Memory B cell (primary cell): ENCODE results near the gene MRPL4.
"Not testable (repeated sequence)": the region's sequence is repeated elsewhere in the genome, so short reads cannot be mapped to it uniquely, and the experiment has no call there.

ENCODE experiments used
- ATAC-seq: fragments of 150-1000 bp; cut with Tn5 transposase; 2 replicates; pipeline ENCODE4 v1.10.0; 2021; ENCODE audit warnings: low read depth, mild to moderate bottlenecking, moderate library complexity
- DNase-seq, 2 donors: peaks; one replicate each; pipeline ENCODE4 v3.0.0; 2022; ENCODE audit warnings: low spot score in 2 of 2
- H3K27ac Mint-ChIP-seq: one replicate; pipeline ENCODE4 v1.8.0; 2022; ENCODE audit warnings: mild to moderate bottlenecking, moderate library complexity, mixed read lengths
- H3K27me3 Mint-ChIP-seq: one replicate; pipeline ENCODE4 v1.8.0; 2022; ENCODE audit warnings: mixed read lengths
- H3K36me3 Mint-ChIP-seq: one replicate; pipeline ENCODE4 v1.8.0; 2022; ENCODE audit warnings: mild to moderate bottlenecking, mixed read lengths
- H3K4me1 Mint-ChIP-seq: one replicate; pipeline ENCODE4 v1.8.0; 2022; ENCODE audit warnings: mixed read lengths
- H3K4me3 Mint-ChIP-seq: one replicate; pipeline ENCODE4 v1.8.0; 2022; ENCODE audit warnings: mild to moderate bottlenecking, moderate library complexity, mixed read lengths
- H3K9me3 Mint-ChIP-seq: one replicate; pipeline ENCODE4 v1.8.0; 2022; ENCODE audit warnings: mixed read lengths

MRPL4 gene

DNA sequence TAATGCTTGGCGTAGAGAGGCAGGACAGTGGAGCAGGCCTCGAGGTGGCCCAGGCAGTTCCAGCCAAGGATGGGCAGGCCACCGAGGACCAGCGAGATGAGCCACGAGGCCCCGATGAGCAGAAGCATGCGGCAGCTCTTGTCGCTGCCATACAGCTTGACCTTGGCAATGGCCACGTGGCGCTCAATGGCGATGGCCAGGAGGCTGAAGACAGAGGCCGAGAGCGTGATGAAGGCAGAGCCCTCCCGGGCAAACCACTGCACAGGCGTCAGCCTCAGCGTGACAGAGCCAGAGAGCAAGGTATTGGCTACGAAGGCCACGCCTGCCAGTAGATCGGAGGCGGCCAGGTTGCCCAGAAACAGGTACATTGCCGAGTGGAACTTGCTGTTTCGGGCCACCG, 27.7 kb upstream of the MRPL4 start:
- no peak for ATAC-seq
- Mint-ChIP-seq H3K4me1 (peaks cover 3% of the 10 kb centered on the region), H3K36me3 (peaks cover 3% of the 10 kb centered on the region), H3K27ac (no peak overlapping the region), H3K27me3 (no peaks in the 10 kb centered on the region), H3K9me3 (no peaks in the 10 kb centered on the region), H3K4me3 (no peak overlapping the region)
- DNase-seq: no peak

DNA sequence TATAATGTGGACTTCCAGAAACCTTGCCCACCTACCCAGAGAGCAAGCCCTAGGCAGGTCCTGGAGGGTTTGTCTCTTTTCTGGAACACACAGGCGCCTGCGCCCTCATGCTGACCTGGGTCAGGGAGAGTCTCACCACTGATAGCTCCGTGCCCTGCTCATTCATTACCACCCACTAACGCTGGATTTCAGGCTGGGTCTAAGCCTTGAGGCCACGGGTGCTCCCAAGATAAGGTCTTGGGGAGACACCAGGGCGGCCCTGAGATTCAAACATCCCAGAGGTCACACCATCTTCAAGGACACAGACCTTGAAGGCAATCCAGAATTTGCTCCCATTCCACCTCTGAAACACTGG, 26.0 kb upstream of the MRPL4 start:
- Mint-ChIP-seq H3K36me3 (peaks cover 3% of the 10 kb centered on the region), H3K9me3 (no peaks in the 10 kb centered on the region), H3K27ac (no peak overlapping the region), H3K4me3 (no peak overlapping the region), H3K27me3 (no peaks in the 10 kb centered on the region), H3K4me1 (peaks cover 7% of the 10 kb centered on the region)
- no peak for ATAC-seq
- DNase-seq: no peak

GRCh38 chr19:10226376-10227025, 25.5 kb upstream of the MRPL4 start:
- DNase-seq (no peak), ATAC-seq (no peak)
- no peaks in the 10 kb centered on the region for H3K9me3 Mint-ChIP-seq
- peaks cover 3% of the 10 kb centered on the region for H3K36me3 Mint-ChIP-seq
- H3K27me3 Mint-ChIP-seq: no peaks in the 10 kb centered on the region
- H3K27ac Mint-ChIP-seq: no peak overlapping the region
- H3K4me3 Mint-ChIP-seq: no peak overlapping the region
- peaks cover 7% of the 10 kb centered on the region for H3K4me1 Mint-ChIP-seq

DNA sequence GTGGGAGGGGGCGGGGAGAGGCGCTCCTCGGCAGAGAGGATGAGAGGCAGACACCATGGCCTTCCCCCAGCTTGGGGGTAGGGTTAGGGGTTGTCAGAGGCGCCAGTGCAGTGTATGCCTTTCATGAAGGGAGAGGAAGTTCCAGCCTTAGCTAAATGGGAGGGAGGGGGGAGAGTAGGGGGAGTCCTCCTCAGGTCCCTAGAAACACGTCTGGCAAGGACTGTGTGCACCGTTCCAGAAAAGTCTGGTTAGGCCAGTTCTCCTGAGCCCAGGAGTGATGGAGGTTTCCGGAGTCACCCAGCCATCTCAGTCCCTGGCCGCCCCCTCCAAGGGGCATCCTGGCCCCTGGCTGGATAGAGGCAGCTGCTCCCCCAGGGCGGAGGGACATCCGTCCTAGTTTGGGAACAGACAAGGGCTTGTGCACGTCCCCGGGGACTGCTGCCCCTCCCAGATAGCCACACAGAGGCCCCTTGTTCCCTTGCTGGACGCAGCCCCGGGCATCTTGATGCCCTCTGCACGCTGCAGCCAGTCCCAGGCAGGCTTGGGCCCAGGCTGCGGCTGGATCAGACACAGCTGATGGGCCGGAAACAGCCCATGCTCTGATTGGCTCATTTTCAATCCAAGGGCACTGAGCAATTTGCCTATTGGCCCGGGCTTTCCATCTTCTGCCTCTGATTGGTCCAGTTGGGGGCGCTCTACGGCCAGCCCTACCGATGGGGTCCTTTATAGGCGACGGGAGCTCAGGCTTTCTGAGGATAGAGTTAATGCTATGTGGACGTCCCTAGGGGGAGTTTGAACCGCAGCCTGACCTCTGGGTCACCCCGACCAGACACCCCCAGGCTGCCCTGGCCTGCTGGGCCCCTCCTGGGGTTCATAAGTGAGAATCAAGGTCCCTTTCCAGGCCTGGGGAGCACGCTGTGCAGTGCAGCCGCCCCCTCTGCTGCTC, 24.7 kb upstream of the MRPL4 start:
- no peak for DNase-seq
- no peak for ATAC-seq
- Mint-ChIP-seq H3K9me3 (no peaks in the 10 kb centered on the region), H3K36me3 (peaks cover 3% of the 10 kb centered on the region), H3K4me1 (peaks cover 10% of the 10 kb centered on the region), H3K4me3 (no peak overlapping the region), H3K27me3 (peaks cover 3% of the 10 kb centered on the region), H3K27ac (no peak overlapping the region)

GRCh38 chr19:10228393-10228792, 23.6 kb upstream of the MRPL4 start:
- H3K4me1 Mint-ChIP-seq: peaks cover 10% of the 10 kb centered on the region
- peaks cover 3% of the 10 kb centered on the region for H3K36me3 Mint-ChIP-seq
- ATAC-seq (no peak), DNase-seq (no peak)
- peaks cover 3% of the 10 kb centered on the region for H3K27me3 Mint-ChIP-seq
- H3K27ac Mint-ChIP-seq: no peak overlapping the region
- H3K9me3 Mint-ChIP-seq: no peaks in the 10 kb centered on the region
- no peak overlapping the region for H3K4me3 Mint-ChIP-seq

DNA sequence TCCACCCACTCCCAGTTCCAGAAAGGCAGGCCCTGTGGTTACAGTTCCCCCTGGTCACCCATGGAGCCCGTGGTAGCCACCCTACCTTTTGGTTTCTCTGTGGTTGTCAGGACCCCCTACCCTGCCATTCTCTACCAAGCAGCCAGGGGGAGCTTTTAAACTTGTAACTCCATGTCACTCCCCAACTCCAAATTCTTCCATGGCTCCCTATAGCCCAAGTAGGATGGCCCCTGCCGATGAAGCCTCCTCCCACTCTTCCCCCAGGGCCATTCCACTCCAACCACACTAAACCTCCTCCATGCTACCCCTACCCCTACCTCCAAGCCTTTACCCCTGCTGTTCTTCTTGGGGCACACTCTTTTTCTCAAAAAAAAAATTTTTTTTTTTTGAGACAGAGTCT, 23.1 kb upstream of the MRPL4 start:
- H3K9me3 Mint-ChIP-seq: no peaks in the 10 kb centered on the region
- peak overlapping the region; percentile 72 for H3K27ac Mint-ChIP-seq
- peaks cover 3% of the 10 kb centered on the region for H3K27me3 Mint-ChIP-seq
- no peak for DNase-seq
- peak overlapping the region; percentile 58 for H3K4me3 Mint-ChIP-seq
- H3K36me3 Mint-ChIP-seq: peaks cover 2% of the 10 kb centered on the region
- no peak for ATAC-seq
- H3K4me1 Mint-ChIP-seq: peaks cover 10% of the 10 kb centered on the region

DNA sequence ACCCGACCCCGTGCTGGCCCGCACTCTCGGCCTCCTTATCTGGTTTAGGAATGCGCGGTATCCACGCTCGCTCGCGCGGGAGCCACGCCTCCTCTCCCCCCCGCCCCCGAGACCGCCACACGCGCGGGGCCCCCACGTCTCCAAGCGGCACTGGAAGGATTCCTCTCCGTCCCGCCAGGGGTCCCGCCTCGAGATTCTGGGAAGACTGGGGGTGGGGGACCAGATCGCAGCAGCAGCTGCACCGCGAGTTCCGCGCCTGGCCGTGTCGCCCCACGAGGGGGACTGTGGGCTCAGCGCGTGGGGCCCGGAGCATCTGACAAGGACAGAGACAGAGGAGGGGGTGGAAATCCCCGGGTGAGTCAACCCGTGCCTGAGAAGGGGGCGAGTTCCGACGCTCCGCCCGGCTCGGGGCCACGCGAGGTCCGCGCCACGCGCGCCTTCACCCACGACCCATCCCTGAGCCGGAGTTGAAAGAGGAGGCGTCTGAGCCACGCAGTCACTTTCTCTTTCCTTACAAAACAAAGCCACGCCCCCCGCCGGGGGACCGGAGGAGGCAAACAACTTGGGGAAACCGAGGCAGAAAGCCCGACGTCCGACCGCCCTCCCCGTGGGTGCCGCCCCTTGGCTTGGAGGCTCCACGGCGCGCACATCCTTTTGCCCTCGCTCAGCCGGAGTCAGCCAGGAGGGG, 21.7 kb upstream of the MRPL4 start:
- Mint-ChIP-seq H3K4me3 (peak overlapping the region; percentile 82), H3K27me3 (peaks cover 3% of the 10 kb centered on the region), H3K9me3 (no peaks in the 10 kb centered on the region), H3K27ac (peak overlapping the region; percentile 73), H3K36me3 (no peaks in the 10 kb centered on the region), H3K4me1 (peaks cover 14% of the 10 kb centered on the region)
- ATAC-seq (peak; percentile 51), DNase-seq (peak; percentile 47 to 57)

DNA sequence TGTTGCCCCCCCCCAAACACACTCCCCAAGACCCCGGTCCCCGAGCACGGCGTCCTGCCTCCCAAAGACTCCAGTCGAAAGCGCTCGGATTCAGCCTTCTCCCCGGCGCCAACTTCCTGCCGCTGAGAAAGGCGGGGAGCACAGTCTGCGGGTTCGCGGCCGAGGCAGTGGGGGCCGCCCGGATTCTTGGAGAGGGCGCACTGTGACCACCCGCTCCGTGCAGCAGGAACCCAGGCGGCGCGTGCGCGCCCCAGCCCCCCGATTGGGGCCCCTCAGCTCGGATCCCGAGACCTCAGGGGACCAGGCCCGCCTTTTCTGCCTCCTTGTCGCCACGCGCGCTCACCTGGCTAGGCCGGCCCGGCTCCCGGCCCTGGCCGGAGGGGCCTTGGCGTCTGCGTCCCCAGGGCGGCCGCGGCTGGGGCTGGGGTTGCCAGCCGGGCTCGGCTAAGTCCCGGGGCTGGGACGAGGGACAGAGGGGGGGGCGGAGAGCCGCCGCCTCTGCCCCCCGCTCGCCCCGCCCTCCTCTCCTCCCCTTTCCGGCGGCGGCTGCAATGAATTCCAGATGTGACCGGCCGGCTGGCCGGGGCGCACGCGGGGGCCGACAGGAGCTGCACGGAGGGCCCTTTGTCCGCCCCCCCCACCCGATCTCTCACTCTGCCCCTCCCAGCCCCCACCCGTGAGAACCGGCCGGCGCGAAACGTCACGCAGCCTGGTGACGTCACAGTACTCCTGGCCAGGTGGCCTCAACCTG, 21.0 kb upstream of the MRPL4 start, which contains the start of gene S1PR2:
TSS of gene S1PR2 (minus strand) at position 471 of the 751 bp plus-strand sequence. CDS start 6,426 bp downstream, outside the sequence.
- ATAC-seq: peak; percentile 38
- Mint-ChIP-seq H3K4me1 (peaks cover 15% of the 10 kb centered on the region), H3K27me3 (peaks cover 3% of the 10 kb centered on the region), H3K27ac (peak within 1 kb of the TSS; percentile 87), H3K4me3 (peak within 1 kb of the TSS; percentile 82), H3K9me3 (no peaks in the 10 kb centered on the region), H3K36me3 (no peaks in the 10 kb centered on the region)
- peak; percentile 74 to 81 for DNase-seq

DNA sequence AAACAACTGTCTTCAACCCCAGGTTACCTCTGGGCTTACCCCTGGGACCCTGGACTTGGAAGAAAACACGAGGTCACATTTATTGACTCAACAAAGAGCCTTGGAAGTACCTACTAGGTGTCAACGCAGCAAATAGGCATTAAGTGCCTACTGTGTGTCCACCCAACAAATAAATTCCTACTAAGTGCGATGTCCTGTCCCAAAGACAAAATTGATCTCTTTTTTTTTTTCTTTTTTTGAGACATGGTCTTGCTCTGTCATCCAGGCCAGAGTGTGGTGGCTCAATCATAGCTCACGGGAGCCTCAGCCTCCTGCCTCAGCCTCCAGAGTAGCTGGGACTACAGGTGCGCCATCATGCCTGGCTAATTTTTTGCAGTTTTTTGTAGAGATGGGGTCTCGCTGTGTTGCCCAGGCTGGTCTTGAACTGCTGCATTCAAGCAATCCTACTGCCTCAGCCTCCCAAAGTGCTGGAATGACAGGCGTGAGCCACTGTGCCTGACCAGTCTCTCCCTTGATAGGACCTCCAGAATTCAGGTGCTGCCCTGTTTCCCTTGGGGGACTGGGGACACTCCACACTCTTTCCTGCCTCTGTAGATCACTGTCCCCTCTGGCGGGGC, 20.3 kb upstream of the MRPL4 start:
- no peaks in the 10 kb centered on the region for H3K9me3 Mint-ChIP-seq
- peak overlapping the region; percentile 82 for H3K4me3 Mint-ChIP-seq
- DNase-seq (peak in 1 of 2 donors; percentile 15), ATAC-seq (no peak)
- peak overlapping the region; percentile 87 for H3K27ac Mint-ChIP-seq
- peaks cover 18% of the 10 kb centered on the region for H3K4me1 Mint-ChIP-seq
- no peaks in the 10 kb centered on the region for H3K36me3 Mint-ChIP-seq
- H3K27me3 Mint-ChIP-seq: peaks cover 3% of the 10 kb centered on the region

DNA sequence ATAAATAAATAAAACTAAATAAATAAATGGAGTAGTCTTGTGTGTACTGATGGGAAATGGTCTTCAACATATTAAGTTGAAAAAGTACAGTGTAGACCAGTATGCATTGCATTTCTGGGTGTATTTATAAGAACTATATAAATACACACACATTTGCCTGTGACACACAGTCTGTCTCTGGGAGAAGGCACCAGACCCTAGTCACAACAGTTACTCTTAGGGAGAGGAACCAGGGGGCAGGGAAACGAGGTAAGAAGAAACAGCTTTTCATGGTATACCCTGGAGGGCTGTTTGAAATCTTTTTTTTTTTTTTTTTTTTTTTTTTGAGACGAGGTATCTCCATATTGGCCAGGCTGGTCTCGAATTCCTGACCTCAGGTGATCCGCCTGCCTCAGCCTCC, 18.1 kb upstream of the MRPL4 start:
- Mint-ChIP-seq H3K36me3 (no peaks in the 10 kb centered on the region), H3K27me3 (peaks cover 3% of the 10 kb centered on the region), H3K4me3 (no peak overlapping the region), H3K27ac (no peak overlapping the region), H3K4me1 (peaks cover 21% of the 10 kb centered on the region), H3K9me3 (no peaks in the 10 kb centered on the region)
- DNase-seq (no peak), ATAC-seq (no peak)

- H3K9me3 Mint-ChIP-seq: no peaks in the 10 kb centered on the region
- peaks cover 20% of the 10 kb centered on the region for H3K4me1 Mint-ChIP-seq
- ATAC-seq (no peak), DNase-seq (no peak)
- H3K4me3 Mint-ChIP-seq: no peak overlapping the region
- peaks cover 3% of the 10 kb centered on the region for H3K27me3 Mint-ChIP-seq
- no peaks in the 10 kb centered on the region for H3K36me3 Mint-ChIP-seq
- no peak overlapping the region for H3K27ac Mint-ChIP-seq
These were observed 17.0 kb upstream of the MRPL4 start for GRCh38 chr19:10235003-10235402.

GRCh38 chr19:10235409-10235808, 16.6 kb upstream of the MRPL4 start:
- not testable (repeated sequence) for DNase-seq, ATAC-seq, H3K4me3 Mint-ChIP-seq, H3K36me3 Mint-ChIP-seq, H3K9me3 Mint-ChIP-seq, H3K27me3 Mint-ChIP-seq
- H3K4me1 Mint-ChIP-seq: peaks cover 20% of the 10 kb centered on the region
- H3K27ac Mint-ChIP-seq: peak overlapping the region; percentile 94

DNA sequence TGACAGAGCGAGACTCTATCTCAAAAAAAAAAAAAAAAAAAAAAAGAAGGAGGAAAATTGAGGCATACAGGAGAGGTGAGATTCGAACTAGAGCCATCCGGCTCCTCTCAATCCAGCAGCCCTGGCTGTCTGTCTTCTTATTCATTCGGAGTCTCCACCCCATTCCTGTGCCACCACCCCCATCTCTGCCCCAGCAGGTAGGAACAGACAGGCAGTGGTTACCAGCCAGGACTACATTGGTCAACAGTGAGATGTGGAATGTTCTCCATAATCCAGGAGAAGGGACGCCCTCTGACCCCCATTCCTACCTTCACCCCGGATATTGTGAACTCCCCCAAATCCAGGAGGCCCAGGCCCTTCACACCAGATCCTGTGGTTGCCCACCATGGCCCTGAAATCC, 14.3 kb upstream of the MRPL4 start:
- ATAC-seq: no peak

More for the DNA sequence above, 14.3 kb upstream of the MRPL4 start:
- no peak overlapping the region for H3K27ac Mint-ChIP-seq
- no peak for DNase-seq
- peaks cover 17% of the 10 kb centered on the region for H3K4me1 Mint-ChIP-seq
- H3K27me3 Mint-ChIP-seq: no peaks in the 10 kb centered on the region
- H3K4me3 Mint-ChIP-seq: no peak overlapping the region
- no peaks in the 10 kb centered on the region for H3K9me3 Mint-ChIP-seq
- no peaks in the 10 kb centered on the region for H3K36me3 Mint-ChIP-seq
